Kidney glomerular epithelial cell (primary cell): ENCODE results near the gene ZNF506.
"Not testable (repeated sequence)": the region's sequence is repeated elsewhere in the genome, so short reads cannot be mapped to it uniquely, and the experiment has no call there.

Source experiments
- DNase-seq: peaks from one replicate; lab custom pipeline; 2025; lab: John Stamatoyannopoulos, UW

The ZNF506 gene

DNA sequence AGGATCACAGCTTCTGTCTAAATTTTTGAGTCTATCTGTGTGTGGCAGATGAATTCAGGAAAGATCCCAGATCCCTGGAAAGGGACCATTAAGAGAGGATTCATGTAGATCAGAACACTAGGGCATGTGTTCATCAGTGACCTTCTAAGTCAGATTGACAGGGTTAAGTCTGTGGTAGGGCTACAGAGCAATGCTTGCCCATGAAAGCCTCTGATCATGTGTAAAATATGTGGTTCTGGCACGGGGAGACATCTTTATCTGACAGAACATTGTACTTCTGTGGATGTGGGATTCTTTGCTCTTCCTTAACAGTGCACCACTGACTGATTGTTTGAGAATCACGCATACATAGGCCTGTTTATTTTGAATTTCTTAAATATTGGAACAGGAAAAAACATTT, 42.9 kb downstream of the ZNF506 start:
- DNase-seq: no peak

DNA sequence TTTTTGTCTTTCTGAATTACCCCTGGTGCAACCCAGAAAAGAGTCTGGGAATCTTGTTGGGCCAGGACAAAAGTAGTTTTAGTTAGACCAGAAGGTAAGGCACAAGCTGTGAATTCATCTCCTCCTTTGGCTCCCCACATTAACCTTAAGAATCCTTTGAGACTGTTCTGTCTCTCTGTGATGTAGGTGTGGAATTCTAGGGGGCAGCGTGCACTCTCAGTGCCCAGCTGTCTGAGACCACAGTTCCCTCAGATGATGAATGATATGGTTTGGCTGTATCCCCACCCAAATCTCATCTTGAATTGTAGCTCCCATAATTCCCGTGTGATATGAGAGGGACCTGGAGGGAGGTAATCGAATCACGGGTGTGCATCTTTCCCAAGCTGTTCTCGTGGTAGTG, 43.9 kb downstream of the ZNF506 start:
- no peak for DNase-seq

DNA sequence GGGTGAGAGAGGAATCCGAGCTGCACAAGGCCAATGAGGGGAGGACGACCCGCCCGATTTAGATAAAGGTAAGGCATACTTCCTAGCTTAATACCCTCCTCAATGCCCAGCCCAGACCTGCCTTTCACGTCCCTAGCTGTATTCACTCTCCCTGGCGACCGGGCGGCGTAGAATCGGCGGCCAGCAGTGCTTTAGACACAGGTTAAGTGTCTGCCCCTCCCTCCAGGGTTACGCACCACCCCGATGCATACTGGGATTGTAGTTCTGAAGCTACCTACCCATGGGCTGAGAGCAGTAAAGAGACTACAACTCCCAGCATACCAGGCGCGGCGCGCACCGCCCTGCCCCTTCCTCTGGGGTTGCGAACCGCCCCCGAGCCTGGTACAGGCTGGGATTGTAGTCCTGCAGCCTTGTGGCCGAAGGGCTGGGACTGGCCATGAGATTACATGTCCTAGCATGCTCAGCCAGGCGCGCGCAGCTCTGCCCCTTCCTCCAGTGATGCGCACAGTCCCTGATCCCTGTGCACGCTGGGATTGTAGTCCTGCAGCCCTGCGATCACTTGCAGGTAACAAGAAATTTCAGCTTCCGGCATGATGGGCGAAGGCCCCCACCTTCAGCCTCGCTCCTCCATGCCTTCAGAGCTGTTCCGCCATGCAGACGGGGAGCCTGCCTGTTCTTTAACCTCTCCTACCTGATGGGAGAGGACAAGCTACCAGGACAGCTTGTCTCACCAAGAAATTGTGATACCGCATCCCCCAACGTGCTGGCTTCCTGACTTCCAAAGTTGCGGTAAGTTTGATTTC, 45.1 kb downstream of the ZNF506 start:
- DNase-seq: peak; percentile 98

DNA sequence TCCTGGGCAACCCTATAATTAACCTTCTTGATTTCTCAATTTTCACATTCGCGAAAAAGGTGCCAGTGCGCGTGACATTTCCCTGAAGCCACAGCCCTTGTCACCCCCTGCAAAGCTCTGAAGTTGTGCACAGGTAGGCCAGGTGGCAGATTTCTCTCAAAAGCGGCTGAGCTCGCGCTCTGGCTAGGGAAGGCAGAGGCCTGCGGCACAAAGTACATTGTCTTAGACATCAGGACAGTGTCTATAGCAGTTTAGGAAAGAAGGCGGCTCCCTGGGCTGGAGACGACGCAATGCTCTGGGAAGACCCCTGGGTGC, 45.7 kb downstream of the ZNF506 start:
- no peak for DNase-seq

DNA sequence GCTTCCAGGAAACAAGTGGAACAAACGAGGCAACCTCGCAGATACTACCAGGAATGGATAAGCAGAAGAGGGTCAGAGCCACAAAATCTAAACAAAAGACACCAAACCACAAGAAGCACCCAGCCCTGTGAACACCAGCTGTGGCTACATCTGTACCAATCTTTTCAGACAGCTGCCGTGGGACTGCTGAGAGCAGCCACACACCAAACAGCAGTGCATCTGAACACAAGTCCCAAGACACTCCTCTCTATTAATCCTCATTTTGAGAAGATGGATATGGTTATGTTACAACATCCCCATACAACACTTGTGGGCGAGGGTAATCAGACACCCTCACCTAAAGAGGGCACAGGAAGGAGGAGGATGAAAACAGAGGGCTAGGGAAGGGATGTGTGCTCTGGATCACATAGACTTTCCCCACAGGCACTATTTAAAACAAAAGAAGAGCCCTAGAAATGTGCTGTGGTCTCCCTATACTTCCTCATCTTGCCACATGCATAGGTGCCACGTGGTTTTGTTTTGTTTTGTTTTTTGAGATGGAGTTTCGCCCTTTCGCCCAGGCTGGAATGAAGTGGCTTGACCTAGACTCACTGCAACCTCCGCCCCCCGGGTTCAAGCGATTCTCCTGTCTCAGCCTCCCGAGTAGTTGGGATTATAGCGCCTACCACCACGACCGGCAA, 47.1 kb downstream of the ZNF506 start:
- DNase-seq: no peak

DNA sequence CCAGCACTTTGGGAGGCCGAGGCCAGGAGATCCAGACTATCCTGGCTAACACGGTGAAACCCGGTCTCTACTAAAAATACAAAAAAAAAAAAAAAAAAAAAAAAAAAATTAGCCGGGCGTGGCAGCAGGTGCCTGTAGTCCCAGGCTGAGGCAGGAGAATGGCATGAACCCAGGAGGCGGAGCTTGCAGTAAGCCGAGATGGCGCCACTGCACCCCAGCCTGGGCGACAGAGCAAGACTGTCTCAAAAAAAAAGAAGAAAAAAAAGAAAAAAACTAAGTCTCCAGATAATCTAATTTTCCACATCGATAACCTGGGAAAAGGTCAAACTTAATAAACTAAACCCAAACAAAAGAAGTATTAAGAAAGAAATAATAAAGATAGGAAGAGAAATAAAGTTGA, 49.6 kb downstream of the ZNF506 start:
- DNase-seq: not testable (repeated sequence)

DNA sequence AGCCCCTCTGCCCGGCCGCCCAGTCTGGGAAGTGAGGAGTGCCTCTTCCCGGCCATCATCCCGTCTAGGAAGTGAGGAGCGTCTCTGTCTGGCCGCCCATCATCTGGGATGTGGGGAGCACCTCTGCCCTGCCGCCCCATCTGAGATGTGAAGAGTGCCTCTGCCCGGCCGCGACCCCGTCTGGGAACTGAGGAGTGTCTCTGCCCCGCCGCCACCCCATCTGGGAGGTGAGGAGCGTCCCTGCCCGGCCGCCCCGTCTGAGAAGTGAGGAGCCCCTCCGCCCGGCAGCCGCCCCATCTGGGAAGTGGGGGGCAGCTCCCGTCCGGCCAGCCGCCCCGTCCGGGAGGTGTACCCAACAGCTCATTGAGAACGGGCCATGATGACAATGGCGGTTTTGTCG, 51.6 kb downstream of the ZNF506 start:
- not testable (repeated sequence) for DNase-seq

DNA sequence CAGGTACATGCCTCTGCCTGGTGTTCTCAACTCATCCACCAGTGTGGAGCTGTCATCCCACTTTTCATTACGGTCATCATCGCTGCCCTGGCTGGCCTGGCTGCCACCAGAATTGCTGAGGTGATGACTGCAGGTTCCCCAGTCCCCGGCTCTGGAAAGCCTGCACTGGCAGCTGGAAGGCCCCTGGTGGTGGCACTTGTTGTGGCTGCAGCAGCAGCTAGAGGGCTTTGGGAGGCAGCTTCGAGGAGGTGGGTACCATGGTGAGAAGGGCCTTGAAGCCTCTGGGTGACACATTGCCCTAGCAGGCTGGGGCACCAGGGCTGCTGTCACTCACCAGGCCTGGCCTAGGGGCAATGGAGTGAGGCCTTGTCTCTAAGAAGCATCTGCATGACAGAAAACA, 63.4 kb downstream of the ZNF506 start:
- no peak for DNase-seq

DNA sequence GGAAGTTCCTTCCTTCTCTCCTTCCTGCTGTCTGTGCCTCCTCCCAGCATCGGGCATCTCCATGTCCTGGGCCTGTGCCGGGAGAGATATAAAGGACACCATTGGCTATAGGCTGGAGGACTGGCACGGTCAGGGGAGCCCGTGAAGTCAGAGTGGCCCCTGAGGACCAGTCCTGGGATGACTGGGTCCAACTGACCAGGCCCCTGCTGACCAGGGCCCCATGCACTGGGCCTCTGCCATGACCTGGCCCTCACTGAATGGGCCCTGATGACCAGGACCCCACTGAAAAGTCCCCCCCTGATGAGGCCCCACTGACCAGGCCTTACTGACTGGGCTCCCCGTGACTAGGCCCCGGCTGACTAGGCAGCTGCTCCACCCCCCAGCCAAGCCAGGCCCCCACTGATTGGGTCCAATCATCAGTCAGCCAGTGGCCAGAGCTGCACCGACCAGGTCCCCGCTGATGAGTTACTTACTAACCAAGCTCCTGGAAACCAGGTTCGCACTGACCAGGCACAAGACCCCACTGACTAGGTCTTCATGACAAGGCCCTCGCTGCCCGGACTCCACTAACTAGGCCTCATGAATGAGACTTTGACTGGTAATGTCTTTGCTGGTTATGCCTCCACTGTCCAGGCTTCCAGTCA, 68.7 kb downstream of the ZNF506 start:
- DNase-seq: no peak

DNA sequence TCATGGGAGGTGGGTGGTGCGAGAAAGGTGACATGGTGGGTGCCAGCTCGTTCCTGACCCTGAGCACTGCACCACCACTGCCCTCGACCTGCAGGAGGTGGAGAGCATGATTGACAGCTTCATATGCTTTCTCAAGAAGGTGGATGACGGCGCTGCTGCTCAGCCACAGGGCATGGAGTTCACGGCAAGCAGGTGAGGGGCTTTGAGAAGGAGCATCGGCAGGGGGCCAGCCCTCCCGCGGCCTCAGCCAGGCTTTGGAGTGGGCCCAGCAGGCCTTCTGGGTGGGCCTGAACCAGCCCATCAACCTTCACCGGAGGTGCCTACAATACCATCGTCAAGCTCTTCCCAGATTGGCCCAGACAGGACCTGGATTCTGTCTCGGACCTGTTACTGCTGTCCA, 69.7 kb downstream of the ZNF506 start:
- no peak for DNase-seq

DNA sequence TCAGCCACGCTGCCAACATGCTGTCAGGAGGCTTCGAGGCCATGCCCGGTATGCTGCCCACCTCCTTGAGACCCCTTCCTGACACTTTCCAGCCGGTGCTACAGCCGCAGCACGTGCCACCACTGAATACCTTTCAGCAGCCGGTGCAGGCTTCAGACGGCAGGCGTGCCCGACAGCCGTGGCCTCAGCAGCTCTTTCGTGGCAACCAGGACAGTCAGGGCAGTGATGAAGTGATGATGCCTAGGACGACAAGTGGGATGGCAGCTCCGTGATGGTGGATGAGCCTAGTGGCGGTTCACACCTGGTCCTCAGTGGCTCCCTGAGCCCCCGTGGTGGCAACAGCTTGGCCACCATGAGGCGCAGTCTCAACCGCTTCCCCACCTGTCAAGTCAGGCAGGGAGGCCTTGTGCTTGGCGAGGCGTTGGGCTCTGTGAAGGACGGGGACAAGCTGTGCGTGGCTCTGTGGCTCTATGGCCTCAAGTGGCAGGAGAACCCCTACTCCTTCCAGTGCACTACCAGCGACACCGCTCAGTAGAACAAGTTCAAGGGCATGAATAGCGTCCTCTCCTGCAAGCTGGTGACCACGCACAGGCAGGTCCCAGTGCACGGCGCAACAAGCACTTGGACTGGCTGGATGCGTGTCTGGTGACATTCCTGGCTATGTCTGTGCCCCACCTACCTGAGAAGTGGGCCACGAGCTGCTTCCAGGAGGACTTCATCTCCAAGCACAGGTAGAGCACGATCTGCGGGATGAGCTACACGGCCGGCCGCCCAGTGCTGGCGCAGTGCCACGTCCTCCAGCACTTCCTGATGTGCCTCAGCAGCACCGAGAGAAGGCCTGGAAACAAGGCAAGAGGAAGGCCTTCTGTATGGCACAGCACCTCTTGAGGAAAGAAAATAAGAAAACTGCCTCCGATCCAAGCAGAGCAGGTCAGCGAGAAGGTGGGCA, 70.4 kb downstream of the ZNF506 start:
- no peak for DNase-seq

DNA sequence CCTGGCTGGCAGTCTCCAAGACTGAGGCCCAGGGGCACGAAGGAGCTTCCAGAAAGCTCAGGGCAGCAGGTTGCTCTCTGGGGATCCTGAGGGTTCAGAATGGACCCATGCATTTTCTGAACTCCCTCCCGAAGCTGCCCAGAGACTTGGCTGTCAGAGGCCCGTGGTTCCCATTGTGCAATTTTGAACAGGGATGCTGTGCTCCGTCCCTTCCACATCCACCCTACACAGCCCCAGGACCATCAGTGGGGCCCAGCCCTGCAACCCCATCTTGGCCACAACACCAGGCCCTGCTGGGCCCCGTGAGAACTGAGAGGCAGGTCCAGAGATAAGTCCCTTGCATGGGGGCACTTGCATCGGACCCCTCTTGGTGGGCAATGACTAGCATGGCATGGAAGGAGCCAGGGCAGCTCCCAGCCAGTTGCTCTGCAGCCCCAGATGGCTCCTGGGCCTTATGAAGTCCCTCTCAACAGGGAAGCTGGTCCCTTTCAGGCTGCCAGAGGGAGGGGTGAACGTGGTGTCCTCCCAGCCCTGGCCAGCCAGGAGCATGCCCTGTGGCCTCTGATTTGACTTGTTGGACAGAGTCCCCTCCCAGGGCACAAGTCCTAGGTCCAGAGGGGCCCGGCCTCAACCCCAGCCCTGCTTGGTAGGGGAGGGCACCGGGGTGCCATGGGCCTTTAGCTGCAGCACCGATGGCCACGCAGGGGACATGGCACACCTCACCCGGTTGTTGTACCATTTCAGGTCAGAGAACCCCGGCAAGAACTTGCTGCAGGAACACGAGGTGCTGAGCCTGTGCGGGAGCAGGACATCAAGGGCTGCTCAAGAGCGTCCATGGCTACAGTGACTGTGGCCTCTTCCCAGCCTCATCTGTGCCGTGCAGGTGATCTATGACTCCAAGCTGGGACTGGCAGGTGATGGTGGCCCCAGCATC, 71.4 kb downstream of the ZNF506 start:
- DNase-seq: no peak

DNA sequence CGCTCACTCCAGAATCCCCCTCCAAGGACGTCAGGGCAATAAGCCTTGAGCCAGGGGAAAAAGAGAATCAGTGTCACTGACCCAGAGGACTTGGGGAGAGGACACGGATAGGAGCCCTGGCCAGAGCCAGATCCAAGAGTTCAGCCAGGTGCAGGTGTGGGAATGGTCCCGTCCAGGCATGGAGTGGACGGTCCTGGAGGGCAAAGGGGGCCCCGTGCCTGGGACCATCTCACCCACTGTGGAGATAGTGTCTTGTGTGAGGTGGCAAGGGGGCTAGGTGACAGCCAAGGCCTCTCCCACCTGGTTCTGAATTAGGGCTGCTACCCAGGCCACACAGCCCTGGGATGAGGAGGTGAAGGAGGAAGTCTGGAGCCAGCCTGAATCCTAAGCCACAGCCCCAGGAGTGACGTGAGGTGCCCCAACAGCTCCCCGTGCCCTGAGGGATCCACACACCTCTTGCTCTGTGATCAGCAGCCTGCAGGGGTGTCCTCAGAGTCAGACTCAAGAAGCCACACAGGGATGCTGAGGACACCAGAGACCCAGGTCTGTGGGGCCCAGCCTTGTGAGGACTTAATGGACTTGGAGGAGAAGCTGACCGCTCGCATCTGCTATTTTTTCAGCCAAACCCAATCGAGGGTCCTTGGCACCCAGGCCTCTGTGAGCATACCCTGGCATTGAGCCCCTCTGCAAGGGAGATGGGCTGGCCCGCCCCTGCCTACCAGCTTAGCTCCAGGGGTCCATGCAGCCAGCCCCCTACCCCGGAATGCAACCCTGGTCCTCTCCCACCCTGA, 72.2 kb downstream of the ZNF506 start:
- DNase-seq: no peak

DNA sequence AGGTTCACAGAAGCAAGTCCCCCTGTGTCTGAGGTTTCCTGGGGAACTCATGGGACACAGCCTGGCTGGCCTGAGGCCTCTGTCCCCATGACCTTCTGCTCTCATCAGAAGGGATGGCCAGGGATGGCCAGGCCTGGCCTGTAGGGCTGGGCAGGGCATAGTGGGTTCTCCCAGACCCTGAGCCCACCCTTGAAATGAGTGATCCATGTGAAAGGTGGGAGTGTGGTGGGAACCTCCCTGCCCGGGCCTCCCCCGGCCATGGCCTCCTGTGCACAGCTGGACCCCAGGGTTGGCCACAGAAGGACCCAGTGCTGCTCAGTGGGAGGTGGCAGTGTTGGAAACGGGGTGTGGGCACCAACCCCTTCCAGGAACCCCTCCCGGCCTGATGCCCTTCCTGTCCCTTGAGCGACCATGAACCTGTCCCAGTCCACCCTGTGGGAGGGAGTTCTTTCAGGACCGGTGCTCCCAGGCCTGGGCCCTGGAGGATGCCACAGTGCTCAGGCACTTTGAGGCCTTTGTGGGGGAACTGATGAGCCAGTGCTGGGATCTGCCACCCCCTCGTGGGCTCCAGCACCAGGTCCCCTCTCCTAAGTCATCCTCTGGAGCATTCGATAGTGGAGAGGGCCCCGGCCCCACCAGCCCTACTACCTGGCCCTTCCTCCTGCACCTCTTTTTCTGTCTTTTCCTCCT, 73.2 kb downstream of the ZNF506 start:
- no peak for DNase-seq

DNA sequence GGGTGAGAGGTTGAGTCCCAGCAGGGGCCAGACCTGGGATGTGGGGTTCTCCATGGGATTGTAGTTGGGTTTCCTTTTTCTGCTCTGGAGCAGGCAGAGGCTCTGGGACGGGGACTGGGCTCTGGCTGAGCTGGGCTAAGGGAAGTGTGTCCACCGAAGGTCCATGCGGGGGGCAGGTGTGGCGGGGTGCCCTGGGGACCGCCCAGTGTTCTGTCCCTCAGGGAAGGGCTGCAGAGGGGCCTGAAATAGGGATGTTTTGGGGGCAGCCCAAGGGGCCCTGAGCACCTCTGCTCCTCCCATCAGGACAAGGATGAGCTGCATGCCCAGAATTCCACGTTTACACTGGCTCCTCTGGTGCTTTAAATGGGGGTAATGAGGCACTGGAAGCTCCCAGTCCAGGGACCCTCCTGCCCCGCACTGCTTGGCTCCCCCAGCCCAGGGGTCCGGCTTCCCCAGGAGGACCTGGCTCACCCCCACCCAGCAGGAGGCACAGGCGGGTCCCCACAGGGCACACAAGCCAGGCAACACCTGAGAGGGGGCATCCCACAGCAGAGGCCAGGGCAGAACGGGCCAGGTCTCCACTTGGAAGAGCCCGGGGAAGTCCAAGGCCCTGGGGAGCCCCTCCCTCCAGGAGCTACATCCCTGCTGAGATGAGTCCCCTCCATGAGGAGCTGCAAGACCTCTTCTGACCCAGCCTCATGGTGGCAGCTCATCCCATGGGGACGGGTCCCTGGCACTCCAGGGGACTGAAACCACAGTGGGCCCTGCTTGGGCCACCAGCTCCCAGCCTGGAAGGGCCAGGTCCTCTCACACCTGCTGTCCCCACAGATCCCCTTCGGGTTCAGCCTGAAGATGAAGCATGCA, 74.0 kb downstream of the ZNF506 start:
- DNase-seq: no peak

DNA sequence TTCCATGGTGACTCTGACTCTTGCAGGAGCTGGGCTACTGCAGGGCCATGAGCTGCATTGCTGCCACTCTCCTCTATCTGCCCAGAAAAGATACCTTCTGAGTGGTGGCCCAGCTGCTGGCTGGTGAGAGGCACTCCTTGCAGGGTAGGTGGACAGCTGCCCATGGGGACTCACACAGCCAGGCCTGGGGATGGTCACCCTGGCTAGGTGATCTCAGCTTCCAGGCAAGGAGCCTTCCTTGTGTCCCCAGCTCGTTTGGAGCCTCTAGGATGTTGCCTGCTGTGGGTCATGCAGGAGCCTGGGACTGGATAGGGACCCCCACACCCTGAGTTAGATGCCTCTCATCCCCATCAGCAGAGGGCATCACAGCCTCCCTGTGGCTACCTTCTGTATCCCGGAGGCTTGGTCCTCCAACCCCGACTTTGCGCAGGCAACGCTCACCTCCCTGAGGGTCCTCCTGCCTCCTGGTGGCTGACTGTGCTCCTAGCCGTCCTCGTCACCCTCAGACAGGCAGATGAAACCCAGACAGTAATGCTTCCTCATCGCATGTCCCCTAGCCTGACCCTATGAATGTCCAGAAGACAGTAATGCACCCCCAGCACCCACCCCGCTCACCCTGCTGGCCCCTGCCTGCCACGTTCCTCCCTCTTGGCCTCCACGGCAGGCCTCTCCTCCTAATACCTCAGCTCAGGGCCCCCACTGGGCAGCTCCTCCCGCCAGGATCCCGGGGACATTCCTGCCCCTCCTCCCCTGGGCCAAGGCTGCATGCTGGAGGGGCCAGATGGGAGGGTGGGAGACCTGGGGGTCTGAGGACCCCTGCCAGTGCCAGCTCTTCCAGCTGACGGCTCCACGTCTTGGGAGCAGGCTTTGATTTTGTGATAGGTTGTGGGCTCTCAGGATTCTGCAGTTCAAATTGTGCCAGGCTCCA, 75.0 kb downstream of the ZNF506 start:
- no peak for DNase-seq

DNA sequence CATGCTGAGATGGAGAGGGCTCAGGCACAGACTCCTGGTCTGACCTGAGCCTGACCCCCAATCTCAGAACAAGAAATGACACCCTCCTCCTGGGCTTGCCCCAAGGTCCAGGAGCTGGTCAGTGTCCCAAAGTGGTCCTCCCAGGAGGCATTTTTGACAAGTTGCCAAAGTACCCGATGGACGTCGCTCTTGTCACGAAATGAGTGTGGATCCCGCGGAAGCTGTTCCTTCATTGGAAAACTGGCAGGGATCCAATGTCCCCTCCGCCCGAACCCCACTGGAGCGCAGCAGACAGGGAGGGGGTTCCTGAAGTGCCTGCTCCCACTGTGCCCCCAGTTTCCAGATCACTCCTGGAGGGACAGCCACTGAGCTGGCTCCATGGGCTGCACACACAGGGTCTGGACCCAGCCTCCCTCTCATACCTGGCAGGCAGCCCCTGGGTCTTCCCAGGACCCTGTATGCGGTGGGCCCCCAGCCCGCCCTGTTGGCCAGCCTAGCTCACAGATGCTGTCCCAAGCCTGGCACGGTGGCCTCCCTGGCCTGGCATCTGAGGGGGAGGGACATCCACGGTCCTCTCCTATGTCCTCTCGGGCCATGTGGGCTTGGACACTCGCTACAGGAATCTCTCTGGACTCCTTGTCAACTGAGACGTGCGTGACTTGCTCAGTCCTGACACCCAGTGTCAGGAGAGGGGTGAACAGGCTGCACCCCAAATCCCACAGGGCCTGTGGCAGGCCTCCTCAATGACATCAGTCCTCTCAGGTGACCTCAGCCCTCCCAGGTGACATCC, 75.9 kb downstream of the ZNF506 start:
- no peak for DNase-seq
